Heart left ventricle (tissue), 16 donors: Measurements from ENCODE around the gene DNAJC7. TPM values are rescaled to one million over a fixed set of nuclear protein-coding genes. Genes with fewer than 3 reads are reported as not detected.

Experiments used
- ATAC-seq, 4 donors: fragments of 200-7000 bp; cut with Tn5 transposase; one replicate each; pipeline ENCODE4 v1.9.1; 2020 to 2022; ENCODE audit warnings: moderate library complexity in 4 of 4, mild to moderate bottlenecking in 3 of 4, moderate number of reproducible peaks in 1 of 4
- DNase-seq, 5 donors: peaks; one replicate each; pipeline ENCODE4 v3.0.0-alpha.2; 2020
- H3K27ac ChIP-seq, 12 donors: fragments of 200-600 bp; sonication (generic) in 4 of 12; one replicate each; pipeline versions ENCODE4 v1.5.0 to v1.8.0; 2016 to 2022; ENCODE audit warnings: mild to moderate bottlenecking in 2 of 12
- H3K27me3 ChIP-seq, 9 donors: fragments of 200-600 bp; sonication (generic) in 2 of 9; one replicate each; pipeline versions ENCODE4 v1.5.1 to v1.8.0; 2016 to 2022; ENCODE audit warnings: mild to moderate bottlenecking in 3 of 9
- H3K36me3 ChIP-seq, 9 donors: fragments of 200-600 bp; sonication (generic) in 2 of 9; one replicate each; pipeline versions ENCODE4 v1.5.0 to v1.8.0; 2018 to 2022; ENCODE audit warnings: mild to moderate bottlenecking in 2 of 9
- H3K4me1 ChIP-seq, 12 donors: fragments of 200-600 bp; sonication (generic) in 4 of 12; one replicate each; pipeline versions ENCODE4 v1.5.0 to v1.8.0; 2016 to 2022; ENCODE audit warnings: mild to moderate bottlenecking in 3 of 12
- H3K4me3 ChIP-seq, 12 donors: fragments of 200-600 bp; sonication (generic) in 4 of 12; one replicate each; pipeline versions ENCODE4 v1.5.0 to v1.8.0; 2017 to 2022; ENCODE audit warnings: mild to moderate bottlenecking in 9 of 12, moderate library complexity in 4 of 12
- H3K9me3 ChIP-seq, 12 donors: fragments of 200-600 bp; sonication (generic) in 4 of 12; one replicate each; pipeline versions ENCODE4 v1.5.0 to v1.8.0; 2016 to 2022; ENCODE audit warnings: mild to moderate bottlenecking in 1 of 12
- POLR2A ChIP-seq, 2 donors: fragments of 450-650 bp; IDR thresholded peaks; one replicate each; pipeline ENCODE4 v1.6.1; 2017; ENCODE audit warnings: antibody characterized with exemption in 2 of 2, mild to moderate bottlenecking in 2 of 2, moderate library complexity in 2 of 2
- WGBS, 4 donors: extraction: QIAGEN DNeasy Blood & Tissue Kit in 2 of 4; methylation state at CpG; one replicate each; pipeline versions ENCODE4 v1.1.5 to v1.1.7; 2013 to 2018; 5-methylcytosine and 5-hydroxymethylcytosine counted together
- intact Hi-C, 10 donors: fragments of 100-400 bp; cut with DNase I; formaldehyde crosslinking; loops; one replicate each; pipeline versions ENCODE4 v1.11.1 to v1.14.2; 2022
- polyA plus RNA-seq, 2 donors: library from polyadenylated mRNA; stranded (reverse); fragments of 200-250 nt; gene quantifications; one replicate each; pipeline ENCODE4 v1.2.3, GENCODE V29; 2013
- total RNA-seq, 9 donors: library from RNA; depleted of rRNA in 2 of 9; stranded (reverse); fragments of >200 nt in 2 of 9; fragmentation: NEBNext Ultra II Directional in 3 of 9; extraction: Animal tissue kit (Norgen Biotek cat#: 25700) in 3 of 9; gene quantifications; one replicate each; pipeline versions ENCODE4 v1.1.0 to v1.2.4, GENCODE V29; 2016 to 2023
- TF ChIP-seq, protein P1 (sequence below), 12 donors: fragments of 200-600 bp; sonication (generic) in 4 of 12; IDR thresholded peaks; one replicate each; pipeline versions ENCODE4 v1.5.0 to v1.8.0; 2018 to 2022; ENCODE audit warnings: antibody characterized with exemption in 12 of 12, mild to moderate bottlenecking in 5 of 12
- donor health status: ischemic (EF 13 %, LVEDD 7.1; RV severe dilation, severe dysfunction).
- donor health status: healthy with polysubstance abuse.
- donor health status: DM: no; HTN: yes; CAD: no.
- donor health status: DM: no; HTN: no; CAD: no.
- donor health status: ischemic (EF 25% LVEDD 6.9; RV normal size, moderate dysfunction).
- donor health status: ischemic (EF 25% LVEDD 5.7; RV mildly dilated, moderate dysfunction).
- donor health status: healthy.
- donor health status: DM: yes; HTN: yes; CAD: no.
- donor health status: ischemic (EF 35%, LVEDD 5.7; RV mildly dilated, moderate dysfunction).
- donor health status: nonischemic (EF 11% LVEDD 7.7; RV severe dilation, severe dysfunction).
- donor health status: DM: yes; HTN: yes; CAD: no.
- donor health status: PGD.
- donor health status: ischemic (EF 29% LVEDD 5.4; RV normal size, mild dysfunction).
- donor health status: nonischemic (EF 23%, LVEDD 6.1; RV moderate dilation, normal function).

DNAJC7 gene
- total and polyA plus RNA-seq, 11 donors = 42.5 to 103 (median 74.7) TPM

DNA sequence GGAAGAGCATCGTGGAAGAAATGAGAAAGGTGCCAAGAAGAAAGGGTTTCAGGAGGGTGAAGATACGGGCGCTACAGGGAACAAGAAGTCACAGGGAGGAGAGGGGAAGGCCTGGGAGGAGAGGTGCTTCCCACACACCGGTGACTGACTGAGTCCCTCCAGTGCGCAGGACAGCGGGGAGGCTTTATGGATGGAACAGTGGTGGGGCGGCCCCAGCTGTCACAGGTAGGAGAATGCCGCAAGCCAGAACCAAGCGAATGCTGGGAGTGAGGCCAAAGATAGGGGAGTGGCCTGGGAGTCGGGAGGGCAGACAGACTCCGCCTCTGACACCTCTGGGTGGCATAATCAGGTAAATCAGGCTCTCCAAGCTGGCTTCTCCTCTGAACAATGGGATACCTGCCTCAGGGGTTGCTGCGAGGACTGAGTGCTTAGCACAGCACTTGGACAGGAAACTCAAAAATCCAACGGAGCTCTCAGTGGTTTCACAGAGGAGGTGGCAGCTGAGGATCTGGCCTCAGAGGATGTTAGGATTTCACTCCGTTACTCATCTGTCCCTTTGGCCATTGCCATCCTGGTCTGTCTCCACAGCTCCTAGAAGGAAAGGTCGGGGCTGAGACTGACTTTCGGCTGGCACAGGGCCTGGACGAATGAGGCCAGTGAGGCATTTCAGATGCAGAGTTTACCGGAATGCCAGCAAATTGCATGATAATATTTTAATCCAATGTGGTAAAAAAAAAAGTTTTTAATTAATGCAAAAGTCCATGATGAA lies 51.4 kb downstream of the DNAJC7 start:
- Histone ChIP-seq H3K36me3 (peaks cover 0 to 28% (median 12%) of the 10 kb centered on the region in 9 donors), H3K27ac (peak overlapping the region in 11 of 12 donors; percentile 78 to 94 (median 85)), H3K9me3 (no peaks in the 10 kb centered on the region), H3K4me1 (peaks cover 0 to 40% (median 24%) of the 10 kb centered on the region in 12 donors), H3K4me3 (peak overlapping the region; percentile 19 to 100 (median 90)), H3K27me3 (no peaks in the 10 kb centered on the region)
- ATAC-seq (peak; percentile 27 to 55 (median 42)), DNase-seq (peak in 4 of 5 donors; percentile 49 to 73 (median 64))
- intact Hi-C loops = loop anchor here (1.0 to 10.0 kb wide), 8 partner anchors 46 to 151 kb away; partner anchors contain the start of genes DNAJC7 (in 7 of the 10) and NKIRAS2 (in 2 of the 10)
- WGBS, 4 donors = 6 to 9% (median 8%) methylated on average over 18 of the region's 18 CpGs
- TF ChIP-seq, protein P1, sequence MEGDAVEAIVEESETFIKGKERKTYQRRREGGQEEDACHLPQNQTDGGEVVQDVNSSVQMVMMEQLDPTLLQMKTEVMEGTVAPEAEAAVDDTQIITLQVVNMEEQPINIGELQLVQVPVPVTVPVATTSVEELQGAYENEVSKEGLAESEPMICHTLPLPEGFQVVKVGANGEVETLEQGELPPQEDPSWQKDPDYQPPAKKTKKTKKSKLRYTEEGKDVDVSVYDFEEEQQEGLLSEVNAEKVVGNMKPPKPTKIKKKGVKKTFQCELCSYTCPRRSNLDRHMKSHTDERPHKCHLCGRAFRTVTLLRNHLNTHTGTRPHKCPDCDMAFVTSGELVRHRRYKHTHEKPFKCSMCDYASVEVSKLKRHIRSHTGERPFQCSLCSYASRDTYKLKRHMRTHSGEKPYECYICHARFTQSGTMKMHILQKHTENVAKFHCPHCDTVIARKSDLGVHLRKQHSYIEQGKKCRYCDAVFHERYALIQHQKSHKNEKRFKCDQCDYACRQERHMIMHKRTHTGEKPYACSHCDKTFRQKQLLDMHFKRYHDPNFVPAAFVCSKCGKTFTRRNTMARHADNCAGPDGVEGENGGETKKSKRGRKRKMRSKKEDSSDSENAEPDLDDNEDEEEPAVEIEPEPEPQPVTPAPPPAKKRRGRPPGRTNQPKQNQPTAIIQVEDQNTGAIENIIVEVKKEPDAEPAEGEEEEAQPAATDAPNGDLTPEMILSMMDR (IDR thresholded peaks at IDR 0.05) = no peak
- no peak for TF ChIP-seq POLR2A (IDR thresholded peaks at IDR 0.05)

DNA sequence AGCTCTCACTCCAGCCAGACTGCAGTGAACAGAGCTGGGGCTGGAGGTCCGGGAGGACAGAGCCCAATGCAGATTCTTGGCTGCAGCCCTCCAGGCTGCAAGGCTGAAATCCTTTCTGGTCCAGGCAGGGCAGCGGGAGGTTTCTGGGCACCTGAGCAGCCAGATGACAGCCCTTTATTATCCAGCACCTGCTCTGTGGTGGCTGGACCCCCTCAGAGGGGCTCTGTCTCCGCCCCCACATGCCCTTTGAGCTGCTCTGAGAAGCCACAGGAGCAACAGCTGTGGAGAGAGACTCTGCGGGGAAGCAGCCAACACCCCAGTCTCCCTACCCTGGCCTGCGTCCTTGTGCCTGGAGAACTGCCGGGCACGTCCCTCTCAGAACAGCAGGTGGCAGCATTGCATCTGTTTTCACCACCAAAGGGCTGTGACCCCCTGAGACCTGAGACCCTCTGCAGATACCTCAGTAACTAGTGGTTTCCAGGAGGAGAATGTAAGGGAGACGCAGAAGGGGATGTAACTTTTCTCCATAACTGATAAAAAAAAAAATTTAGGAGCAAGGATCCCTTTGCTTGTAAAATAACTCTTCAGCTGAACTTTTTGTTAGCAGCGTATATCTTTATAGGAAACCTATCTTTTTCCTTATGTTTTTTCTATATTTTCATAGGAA lies 54.3 kb downstream of the DNAJC7 start:
- TF ChIP-seq, protein P1 (IDR thresholded peaks at IDR 0.05) = peak; percentile 78 to 90 (median 86)
- no peak for TF ChIP-seq POLR2A (IDR thresholded peaks at IDR 0.05)
- WGBS, 4 donors = 23 to 33% (median 28%) methylated on average over 4 to 9 of the region's 9 CpGs
- H3K27me3 ChIP-seq = no peaks in the 10 kb centered on the region
- peaks cover 0 to under 1% (median 0%) of the 10 kb centered on the region in 9 donors for H3K36me3 ChIP-seq
- H3K9me3 ChIP-seq = no peaks in the 10 kb centered on the region
- peaks cover 0 to 28% (median 22%) of the 10 kb centered on the region in 12 donors for H3K4me1 ChIP-seq
- intact Hi-C loops = loop anchor here in 8 of 10 donors (1.0 to 10.0 kb wide), 7 partner anchors 62 to 154 kb away; no protein-coding TSS in a partner anchor
- DNase-seq = peak; percentile 73 to 83 (median 79)
- no peak overlapping the region for H3K4me3 ChIP-seq
- ATAC-seq = peak; percentile 24 to 36 (median 24)
- no peak overlapping the region for H3K27ac ChIP-seq

DNA sequence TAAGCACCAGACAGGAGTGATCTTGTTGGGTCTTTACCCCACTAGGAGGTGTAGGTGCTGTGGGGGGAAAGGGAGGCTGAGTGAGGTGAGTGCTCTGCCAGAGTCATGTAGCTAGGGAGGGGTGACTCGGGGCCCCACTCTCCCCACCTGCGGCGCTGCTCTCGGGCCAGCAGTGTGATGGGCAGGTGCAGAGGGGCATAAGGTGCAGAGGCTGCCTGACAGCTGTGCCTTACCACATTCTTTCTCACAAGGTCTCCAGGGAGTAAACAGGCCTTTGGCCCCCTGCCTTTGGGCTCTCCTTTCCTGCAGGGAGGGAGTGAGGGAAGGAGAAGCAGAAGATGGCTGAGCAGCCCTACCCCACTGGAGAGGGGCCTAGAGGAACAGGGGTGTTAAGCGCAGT lies 55.1 kb downstream of the DNAJC7 start:
- Histone ChIP-seq H3K27ac (no peak overlapping the region), H3K36me3 (no peaks in the 10 kb centered on the region), H3K4me1 (peaks cover 0 to 20% (median 16%) of the 10 kb centered on the region in 12 donors), H3K9me3 (no peaks in the 10 kb centered on the region), H3K4me3 (no peak overlapping the region), H3K27me3 (no peaks in the 10 kb centered on the region)
- DNase-seq (no peak), ATAC-seq (no peak)
- WGBS, 4 donors = 87 to 93% (median 89%) methylated on average over 3 to 5 of the region's 5 CpGs
- intact Hi-C loops = loop anchor here in 7 of 10 donors (2.0 to 10.0 kb wide), 6 partner anchors 63 to 155 kb away; no protein-coding TSS in a partner anchor
- TF ChIP-seq, protein P1 (IDR thresholded peaks at IDR 0.05) = no peak
- no peak for TF ChIP-seq POLR2A (IDR thresholded peaks at IDR 0.05)
